Thyroid gland (tissue), 4 donors: ENCODE data around the gene ROS1.

ENCODE experiments used
- POLR2A ChIP-seq, 2 donors: fragments of 450-650 bp; IDR thresholded peaks; one replicate each; pipeline ENCODE4 v1.6.1; 2017; ENCODE audit warnings: antibody characterized with exemption in 2 of 2, mild to moderate bottlenecking in 2 of 2, moderate library complexity in 1 of 2
- TF ChIP-seq, protein P1 (sequence below), 6 experiments: fragments of 200-600 bp in 3 of 6; fragments of 450-650 bp in 3 of 6; sonication (generic) in 3 of 6; IDR thresholded peaks; one replicate each; pipeline ENCODE4 v1.5.1; 2016 to 2019; ENCODE audit warnings: antibody characterized with exemption in 6 of 6, mild to moderate bottlenecking in 2 of 6, inconsistent platforms in 1 of 6, moderate library complexity in 1 of 6

GRCh38 chr6:117270055-117270842 lies 155.5 kb downstream of the ROS1 start:
- TF ChIP-seq, protein P1, sequence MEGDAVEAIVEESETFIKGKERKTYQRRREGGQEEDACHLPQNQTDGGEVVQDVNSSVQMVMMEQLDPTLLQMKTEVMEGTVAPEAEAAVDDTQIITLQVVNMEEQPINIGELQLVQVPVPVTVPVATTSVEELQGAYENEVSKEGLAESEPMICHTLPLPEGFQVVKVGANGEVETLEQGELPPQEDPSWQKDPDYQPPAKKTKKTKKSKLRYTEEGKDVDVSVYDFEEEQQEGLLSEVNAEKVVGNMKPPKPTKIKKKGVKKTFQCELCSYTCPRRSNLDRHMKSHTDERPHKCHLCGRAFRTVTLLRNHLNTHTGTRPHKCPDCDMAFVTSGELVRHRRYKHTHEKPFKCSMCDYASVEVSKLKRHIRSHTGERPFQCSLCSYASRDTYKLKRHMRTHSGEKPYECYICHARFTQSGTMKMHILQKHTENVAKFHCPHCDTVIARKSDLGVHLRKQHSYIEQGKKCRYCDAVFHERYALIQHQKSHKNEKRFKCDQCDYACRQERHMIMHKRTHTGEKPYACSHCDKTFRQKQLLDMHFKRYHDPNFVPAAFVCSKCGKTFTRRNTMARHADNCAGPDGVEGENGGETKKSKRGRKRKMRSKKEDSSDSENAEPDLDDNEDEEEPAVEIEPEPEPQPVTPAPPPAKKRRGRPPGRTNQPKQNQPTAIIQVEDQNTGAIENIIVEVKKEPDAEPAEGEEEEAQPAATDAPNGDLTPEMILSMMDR (IDR thresholded peaks at IDR 0.05): no peak
- no peak for TF ChIP-seq POLR2A (IDR thresholded peaks at IDR 0.05)
